GM23338 (cell line): ENCODE data around the gene CR2. TPM values are rescaled to one million over a fixed set of nuclear protein-coding genes. Genes with fewer than 3 reads are reported as not detected.
A peak's percentile ranks its signal among the peaks of the same experiment; 100 is the strongest.

Experiments
- ATAC-seq: fragments of 200-7000 bp; cut with Tn5 transposase; 3 replicates; pipeline ENCODE4 v1.9.1; 2020
- DNase-seq: peaks from one replicate; pipeline ENCODE4 v3.0.0-alpha.2; 2015; ENCODE audit warnings: low spot score
- H2AFZ ChIP-seq: fragments of 200-600 bp; sonication (generic); 2 replicates; pipeline ENCODE4 v1.8.0; 2016; ENCODE audit warnings: antibody characterized with exemption, mild to moderate bottlenecking, moderate library complexity
- H3F3A ChIP-seq: fragments of 200-600 bp; sonication (generic); replicated peaks from 2 replicates; pipeline ENCODE4 v1.8.0; 2017; ENCODE audit warnings: antibody characterized with exemption, mixed run types, low read depth
- H3K27ac ChIP-seq: fragments of 200-600 bp; sonication (generic); 2 replicates; pipeline ENCODE4 v1.6.1; 2016; ENCODE audit warnings: low read depth
- H3K27me3 ChIP-seq: fragments of 200-600 bp; sonication (generic); 2 replicates; pipeline ENCODE4 v1.8.0; 2016; ENCODE audit warnings: mild to moderate bottlenecking, mixed run types, moderate library complexity; ENCODE audit not compliant: insufficient read depth
- H3K36me3 ChIP-seq: fragments of 200-600 bp; sonication (generic); 2 replicates; pipeline ENCODE4 v1.8.0; 2016; ENCODE audit warnings: mild to moderate bottlenecking; ENCODE audit not compliant: insufficient read depth
- H3K4me1 ChIP-seq: fragments of 200-600 bp; sonication (generic); 2 replicates; pipeline ENCODE4 v1.8.0; 2016; ENCODE audit warnings: mild to moderate bottlenecking, moderate library complexity; ENCODE audit not compliant: insufficient read depth
- H3K4me2 ChIP-seq: fragments of 200-600 bp; sonication (generic); 2 replicates; pipeline ENCODE4 v1.7.1; 2017; ENCODE audit warnings: mixed run types
- H3K4me3 ChIP-seq: fragments of 200-600 bp; sonication (generic); 2 replicates; pipeline ENCODE4 v1.6.1; 2016; ENCODE audit warnings: mixed run types
- H3K79me2 ChIP-seq: fragments of 200-600 bp; sonication (generic); replicated peaks from 2 replicates; pipeline ENCODE4 v1.8.0; 2017; ENCODE audit warnings: mild to moderate bottlenecking; ENCODE audit not compliant: insufficient read depth
- H3K9me2 ChIP-seq: fragments of 200-600 bp; sonication (generic); 2 replicates; pipeline ENCODE4 v1.8.0; 2017; ENCODE audit not compliant: insufficient read depth
- H4K20me1 ChIP-seq: fragments of 200-600 bp; sonication (generic); replicated peaks from 2 replicates; pipeline ENCODE4 v1.8.0; 2017; ENCODE audit warnings: mild to moderate bottlenecking; ENCODE audit not compliant: insufficient read depth
- H3K27ac Mint-ChIP-seq: 2 replicates; pipeline ENCODE4 v1.8.0; 2020; ENCODE audit warnings: inconsistent platforms, mild to moderate bottlenecking, moderate library complexity, mixed read lengths
- H3K27me3 Mint-ChIP-seq: 3 replicates; pipeline ENCODE4 v1.8.0; 2022; ENCODE audit warnings: low read depth, mild to moderate bottlenecking, moderate library complexity, mixed read lengths, inconsistent platforms; ENCODE audit not compliant: insufficient read depth, poor library complexity
- H3K36me3 Mint-ChIP-seq: 3 replicates; pipeline ENCODE4 v1.8.0; 2021; ENCODE audit warnings: low read depth, mild to moderate bottlenecking, inconsistent platforms, moderate library complexity, mixed read lengths
- H3K4me1 Mint-ChIP-seq: 3 replicates; pipeline ENCODE4 v1.8.0; 2020; ENCODE audit warnings: mild to moderate bottlenecking, inconsistent platforms, mixed read lengths
- H3K4me3 Mint-ChIP-seq: 3 replicates; pipeline ENCODE4 v1.8.0; 2021; ENCODE audit warnings: moderate library complexity, mild to moderate bottlenecking, inconsistent platforms, mixed read lengths
- H3K9me3 Mint-ChIP-seq: 3 replicates; pipeline ENCODE4 v1.8.0; 2020; ENCODE audit warnings: moderate library complexity, mild to moderate bottlenecking, inconsistent platforms, mixed read lengths
- CREB1 ChIP-seq: fragments of 250-450 bp; sonication (Bioruptor Pico); IDR thresholded peaks from 2 replicates; pipeline ENCODE4 v1.5.0; 2020; ENCODE audit warnings: low read depth, mild to moderate bottlenecking, moderate library complexity
- POLR2AphosphoS5 ChIP-seq: IDR thresholded peaks from 2 replicates; pipeline ENCODE4 v1.6.1; 2016; ENCODE audit warnings: antibody characterized with exemption, low read depth
- STAT1 ChIP-seq: IDR thresholded peaks from one replicate; pipeline ENCODE4 v1.6.1; 2016; ENCODE audit warnings: antibody characterized with exemption; ENCODE audit not compliant: unreplicated experiment
- polyA plus RNA-seq: library from polyadenylated mRNA; unstranded; fragments of >200 nt; fragmentation: Nextera tagmentation; extraction: Ambion mirVana; gene quantifications from 2 replicates; pipeline ENCODE4 v1.2.1, GENCODE V29; 2016
- total RNA-seq: library from RNA; depleted of rRNA; stranded (reverse); fragments of >200 nt; shearing (Covaris generic); gene quantifications from 2 replicates; pipeline ENCODE4 v1.2.3, GENCODE V29; 2014
- TF ChIP-seq, protein P1 (sequence below): IDR thresholded peaks from 2 replicates; pipeline ENCODE4 v1.6.1; 2016; ENCODE audit warnings: antibody characterized with exemption
- TF ChIP-seq, protein P2 (sequence below), 2 experiments: fragments of 200-600 bp in 1 of 2; sonication (generic) in 1 of 2; conservative IDR thresholded peaks; 2 replicates each; pipeline versions ENCODE4 v1.5.1 to v1.6.1; 2016 to 2017; ENCODE audit warnings: antibody characterized with exemption in 2 of 2, low read depth in 2 of 2, mild to moderate bottlenecking in 2 of 2, moderate library complexity in 1 of 2

The CR2 gene
- total and polyA plus RNA-seq, 2 experiments from 2014 or later, result 2.7 to 5.4 TPM

DNA sequence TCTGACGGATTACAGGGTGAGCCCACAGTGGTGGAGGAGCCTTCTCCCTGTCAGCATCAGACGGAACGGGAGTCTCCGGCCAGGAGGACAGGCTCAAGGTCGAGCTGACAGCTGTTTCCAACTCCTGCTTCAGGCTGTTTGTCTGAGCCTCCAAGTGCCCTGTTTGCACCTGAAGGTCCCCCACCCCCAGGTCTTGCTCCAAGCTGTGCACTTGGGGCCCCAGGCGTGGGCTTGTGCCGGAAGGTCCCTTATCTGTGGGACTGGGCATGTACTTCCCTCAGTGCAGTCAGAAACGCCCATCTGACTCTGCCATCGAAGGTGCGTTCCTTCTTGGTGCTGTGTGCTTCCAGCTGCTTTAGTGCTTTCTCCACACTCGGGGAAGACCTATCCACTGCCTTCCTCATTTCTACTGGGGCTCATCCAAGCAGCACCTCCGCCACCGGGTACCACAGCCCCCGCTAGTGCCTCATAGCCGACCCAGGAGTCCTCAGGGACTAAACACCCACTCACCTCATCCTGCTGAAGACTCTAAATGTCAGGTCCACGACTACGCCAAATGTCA lies 29.5 kb upstream of the CR2 start:
- no peak overlapping the region for H3K4me3 Mint-ChIP-seq
- peaks cover 11% of the 10 kb centered on the region; the same call in 2 of the 3 replicates for H3K36me3 Mint-ChIP-seq
- no peaks in the 10 kb centered on the region; the same call in 1 of the 2 replicates for H3K4me1 ChIP-seq
- ATAC-seq (peak; percentile 17; the same call in 2 of the 3 replicates), DNase-seq (peak; percentile 5)
- peak overlapping the region; percentile 20; the same call in 1 of the 2 replicates for H2AFZ ChIP-seq
- TF ChIP-seq STAT1 (no peak), POLR2AphosphoS5 (no peak), CREB1 (no peak)
- TF ChIP-seq, protein P1, sequence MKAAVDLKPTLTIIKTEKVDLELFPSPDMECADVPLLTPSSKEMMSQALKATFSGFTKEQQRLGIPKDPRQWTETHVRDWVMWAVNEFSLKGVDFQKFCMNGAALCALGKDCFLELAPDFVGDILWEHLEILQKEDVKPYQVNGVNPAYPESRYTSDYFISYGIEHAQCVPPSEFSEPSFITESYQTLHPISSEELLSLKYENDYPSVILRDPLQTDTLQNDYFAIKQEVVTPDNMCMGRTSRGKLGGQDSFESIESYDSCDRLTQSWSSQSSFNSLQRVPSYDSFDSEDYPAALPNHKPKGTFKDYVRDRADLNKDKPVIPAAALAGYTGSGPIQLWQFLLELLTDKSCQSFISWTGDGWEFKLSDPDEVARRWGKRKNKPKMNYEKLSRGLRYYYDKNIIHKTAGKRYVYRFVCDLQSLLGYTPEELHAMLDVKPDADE, result no peak
- no peaks in the 10 kb centered on the region for H3F3A ChIP-seq
- no peak overlapping the region for H3K4me3 ChIP-seq
- H3K27ac ChIP-seq, result no peak overlapping the region
- H3K27me3 Mint-ChIP-seq, result peaks cover 4% of the 10 kb centered on the region
- no peak overlapping the region for H3K4me2 ChIP-seq
- no peaks in the 10 kb centered on the region for H4K20me1 ChIP-seq
- H3K9me3 Mint-ChIP-seq, result peaks cover 14% of the 10 kb centered on the region
- H3K79me2 ChIP-seq, result no peaks in the 10 kb centered on the region
- peaks cover 5% of the 10 kb centered on the region; the same call in 1 of the 2 replicates for H3K36me3 ChIP-seq
- no peaks in the 10 kb centered on the region for H3K27me3 ChIP-seq
- H3K27ac Mint-ChIP-seq, result no peak overlapping the region
- H3K9me2 ChIP-seq, result 0 out of 2 replicates have a peak, but pooled peaks cover 3% of the 10 kb centered on the region
- peaks cover 8% of the 10 kb centered on the region for H3K4me1 Mint-ChIP-seq

DNA sequence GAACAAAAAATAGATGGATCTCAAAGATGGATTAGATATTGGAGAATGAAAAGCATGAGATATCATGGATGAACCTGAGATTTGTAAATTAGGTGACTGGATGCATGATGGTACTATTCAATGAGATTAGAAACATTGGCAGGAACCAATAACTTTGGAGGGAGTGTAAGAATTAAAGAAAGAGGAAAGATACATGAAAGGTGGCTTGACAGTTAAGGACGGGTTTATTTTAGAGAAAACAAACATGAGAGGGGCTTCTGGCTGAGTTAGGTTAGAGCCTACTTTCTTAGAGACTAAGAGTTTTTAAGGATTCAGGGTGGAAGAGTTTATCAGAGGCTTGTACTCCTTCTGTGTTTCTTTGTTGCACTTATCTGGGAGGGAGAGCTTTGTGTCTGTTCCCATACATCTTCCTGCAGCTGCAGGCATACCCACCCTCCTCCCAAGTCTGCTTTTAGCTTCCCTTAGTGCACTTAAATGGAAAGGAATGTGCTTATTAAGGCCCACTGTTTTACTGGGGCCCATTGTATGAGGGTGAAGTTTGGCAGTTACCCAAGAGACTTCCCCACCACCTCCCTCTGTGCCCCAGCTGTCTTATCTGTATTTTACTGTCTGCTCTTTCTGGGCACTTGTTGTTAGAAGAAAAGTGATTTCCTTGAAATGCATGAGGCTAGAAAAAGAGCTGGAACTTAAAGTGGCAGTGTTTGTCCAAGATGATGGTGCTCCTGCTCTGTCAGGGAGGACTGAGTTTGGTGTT lies 26.1 kb upstream of the CR2 start:
- Histone ChIP-seq H3K4me3 (no peak overlapping the region), H3K27me3 (no peaks in the 10 kb centered on the region), H4K20me1 (no peaks in the 10 kb centered on the region), H3K9me2 (0 out of 2 replicates have a peak, but pooled peaks cover 3% of the 10 kb centered on the region), H3K4me2 (no peak overlapping the region), H2AFZ (no peak overlapping the region), H3K79me2 (no peaks in the 10 kb centered on the region), H3K4me1 (no peaks in the 10 kb centered on the region; the same call in 1 of the 2 replicates), H3F3A (no peaks in the 10 kb centered on the region), H3K36me3 (peaks cover 5% of the 10 kb centered on the region; the same call in 1 of the 2 replicates), H3K27ac (no peak overlapping the region)
- Mint-ChIP-seq H3K4me3 (no peak overlapping the region), H3K36me3 (peaks cover 11% of the 10 kb centered on the region; the same call in 2 of the 3 replicates), H3K4me1 (peaks cover 8% of the 10 kb centered on the region), H3K27ac (no peak overlapping the region), H3K27me3 (peaks cover 4% of the 10 kb centered on the region), H3K9me3 (peaks cover 14% of the 10 kb centered on the region)
- ATAC-seq, result no peak
- no peak for DNase-seq
- TF ChIP-seq, protein P2, sequence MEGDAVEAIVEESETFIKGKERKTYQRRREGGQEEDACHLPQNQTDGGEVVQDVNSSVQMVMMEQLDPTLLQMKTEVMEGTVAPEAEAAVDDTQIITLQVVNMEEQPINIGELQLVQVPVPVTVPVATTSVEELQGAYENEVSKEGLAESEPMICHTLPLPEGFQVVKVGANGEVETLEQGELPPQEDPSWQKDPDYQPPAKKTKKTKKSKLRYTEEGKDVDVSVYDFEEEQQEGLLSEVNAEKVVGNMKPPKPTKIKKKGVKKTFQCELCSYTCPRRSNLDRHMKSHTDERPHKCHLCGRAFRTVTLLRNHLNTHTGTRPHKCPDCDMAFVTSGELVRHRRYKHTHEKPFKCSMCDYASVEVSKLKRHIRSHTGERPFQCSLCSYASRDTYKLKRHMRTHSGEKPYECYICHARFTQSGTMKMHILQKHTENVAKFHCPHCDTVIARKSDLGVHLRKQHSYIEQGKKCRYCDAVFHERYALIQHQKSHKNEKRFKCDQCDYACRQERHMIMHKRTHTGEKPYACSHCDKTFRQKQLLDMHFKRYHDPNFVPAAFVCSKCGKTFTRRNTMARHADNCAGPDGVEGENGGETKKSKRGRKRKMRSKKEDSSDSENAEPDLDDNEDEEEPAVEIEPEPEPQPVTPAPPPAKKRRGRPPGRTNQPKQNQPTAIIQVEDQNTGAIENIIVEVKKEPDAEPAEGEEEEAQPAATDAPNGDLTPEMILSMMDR (conservative IDR thresholded peaks at IDR 0.05; ENCODE audit: low read depth in 2 of 2), result no peak
- TF ChIP-seq, protein P1, result no peak
